Renal pelvis (tissue), 4 donors: ENCODE measurements around the gene TCIRG1. TPM values are rescaled to one million over a fixed set of nuclear protein-coding genes. Genes with fewer than 3 reads are reported as not detected.

Source experiments
- DNase-seq: peaks from one replicate; pipeline ENCODE4 v3.0.0-alpha.2; 2013
- polyA plus RNA-seq, 3 donors: library from polyadenylated mRNA; unstranded; fragments of 120-200 nt; gene quantifications; one replicate each; pipeline ENCODE4 v1.2.1, GENCODE V29; 2013; ENCODE audit not compliant: insufficient read length in 3 of 3

Gene TCIRG1
- polyA plus RNA-seq, 3 donors = 23.7 to 33.8 (median 26.6) TPM

DNA sequence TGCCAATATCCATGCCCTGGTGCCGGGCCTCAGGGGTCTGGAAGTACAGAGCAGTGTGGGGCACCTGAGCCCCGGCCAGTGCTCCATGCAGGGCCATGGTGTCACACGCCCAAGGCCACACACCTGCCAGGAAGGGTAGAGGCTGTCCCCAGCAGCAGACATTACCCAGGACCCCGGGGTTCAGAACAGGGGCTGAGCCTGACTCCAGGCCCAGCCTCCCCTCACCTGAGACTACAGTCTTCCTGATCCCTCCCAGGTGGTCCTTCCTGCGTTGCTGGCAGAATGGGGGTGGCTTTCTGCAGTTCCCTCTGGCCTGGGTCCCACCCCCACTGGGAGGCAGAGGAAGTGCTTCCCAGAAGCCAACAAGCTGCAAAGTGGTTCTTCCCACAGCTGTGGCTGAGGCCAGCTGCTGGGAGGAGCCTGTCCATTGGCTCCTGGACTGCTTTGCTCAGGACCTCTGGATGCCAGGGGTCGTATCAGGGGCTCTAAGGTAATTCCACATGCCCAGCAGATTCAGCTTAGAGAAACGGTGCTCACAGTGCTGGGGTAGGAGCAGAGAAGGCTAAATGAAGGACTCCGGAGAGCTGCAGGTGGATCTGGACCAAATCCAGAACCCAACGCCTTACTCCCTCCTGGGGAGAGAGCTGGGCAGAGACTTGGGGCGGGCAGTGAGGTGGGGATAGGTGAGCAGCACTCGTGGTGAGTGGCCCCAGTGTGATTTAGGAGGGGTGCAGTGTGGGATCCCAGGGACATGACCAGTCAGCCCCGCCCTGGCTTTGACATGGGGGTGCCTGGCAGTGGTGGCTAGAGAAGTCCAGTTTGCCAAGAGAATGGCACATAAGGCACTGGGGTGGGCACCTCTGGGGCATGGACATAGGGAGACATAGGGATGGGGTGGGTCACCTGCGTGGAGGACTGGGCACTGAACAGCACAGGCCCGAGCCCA lies 12.6 kb downstream of the TCIRG1 start:
- DNase-seq = no peak

DNA sequence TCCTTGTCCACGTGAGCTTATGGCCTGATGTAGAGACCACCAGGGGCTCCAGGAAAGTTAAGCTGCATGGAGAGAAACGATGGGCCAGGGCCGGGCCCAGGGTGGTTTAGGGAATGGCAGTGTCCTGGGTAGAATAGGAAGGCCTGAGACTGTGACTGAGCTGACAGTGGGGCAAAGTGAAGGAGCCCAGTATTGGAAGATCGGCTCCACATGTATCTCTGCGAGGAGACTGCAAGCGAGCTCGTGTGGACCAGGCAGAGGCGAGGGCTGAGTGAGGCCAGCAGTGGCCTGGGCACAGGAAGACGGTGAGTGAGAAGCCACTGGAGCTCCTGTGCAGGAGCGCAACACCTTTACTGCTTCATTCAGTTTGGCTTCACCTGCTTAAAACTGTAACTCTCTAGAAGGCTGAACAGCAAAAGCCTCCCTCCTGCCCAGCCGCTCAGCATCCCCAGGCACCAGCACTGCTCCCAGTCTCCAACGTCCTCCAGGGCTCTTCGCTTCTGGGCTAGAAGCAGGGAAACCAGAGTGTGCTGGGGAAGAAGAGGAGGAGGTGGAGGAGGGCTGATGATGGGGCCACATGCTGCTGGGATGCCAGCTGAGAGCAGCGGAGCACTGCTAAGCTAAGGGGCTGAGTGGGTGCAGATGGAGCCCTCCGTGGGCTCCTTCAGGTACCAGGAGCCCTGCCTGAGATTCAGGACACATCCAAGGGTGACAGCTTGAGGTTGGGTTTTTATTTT lies 13.5 kb downstream of the TCIRG1 start:
- DNase-seq = no peak

DNA sequence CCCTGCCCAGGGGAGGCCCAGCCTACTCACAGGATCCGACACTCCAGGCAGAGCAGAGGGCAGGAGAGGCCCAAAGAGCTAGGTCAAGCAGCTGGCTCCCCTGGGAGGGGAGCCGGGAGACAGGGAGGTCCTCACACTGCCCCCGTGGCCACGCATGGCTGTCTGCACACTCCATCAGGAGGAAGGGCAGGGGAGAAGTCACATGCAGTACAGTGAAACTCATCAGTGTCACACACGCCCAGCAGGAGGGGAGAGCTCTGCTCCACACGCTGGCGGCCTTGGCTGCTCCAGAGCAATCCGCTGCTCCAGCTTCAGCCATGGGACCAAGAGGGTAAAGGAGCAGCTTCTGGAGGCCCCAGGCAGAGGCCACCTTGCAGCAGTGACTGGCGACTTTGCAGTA lies 14.3 kb downstream of the TCIRG1 start:
- DNase-seq = no peak

DNA sequence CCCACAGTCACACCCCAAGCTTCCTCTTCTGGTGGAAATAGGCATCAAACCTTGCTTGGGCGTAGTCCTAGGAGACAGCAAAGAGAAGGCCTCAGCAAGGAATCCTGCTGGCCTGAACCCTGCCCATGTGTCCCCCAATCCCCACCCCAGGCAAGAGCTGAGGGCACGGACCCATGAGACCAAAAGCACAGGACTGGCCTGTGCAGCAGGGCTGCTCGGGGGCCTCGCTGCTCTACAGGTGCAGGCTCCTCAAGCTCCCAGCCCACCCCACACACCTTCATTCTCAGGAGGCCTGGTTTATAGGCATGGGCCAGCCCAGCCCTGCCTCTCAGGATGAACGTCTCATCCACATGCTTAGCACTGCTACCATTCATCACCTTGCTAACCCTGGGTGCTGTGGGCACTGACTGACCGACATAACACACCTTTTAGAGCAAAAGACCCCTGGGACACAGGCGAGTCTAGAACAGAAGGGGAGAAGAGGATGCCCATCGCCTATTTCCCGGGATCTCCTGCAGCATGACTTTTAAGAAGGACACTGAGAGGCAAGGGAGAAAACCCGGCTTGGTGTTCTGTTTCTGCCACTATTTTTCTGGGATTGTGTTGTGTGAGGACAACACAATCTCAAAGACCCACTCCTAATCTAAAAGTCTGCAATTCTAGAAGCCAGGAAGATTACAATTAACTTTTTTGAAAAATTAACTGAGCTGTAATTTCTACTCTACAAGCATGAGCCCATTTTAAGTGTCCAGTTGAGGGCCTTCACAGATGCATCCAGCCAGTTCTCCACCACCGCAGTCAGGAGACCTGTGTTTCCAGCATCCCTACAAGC lies 15.4 kb downstream of the TCIRG1 start:
- DNase-seq = no peak

DNA sequence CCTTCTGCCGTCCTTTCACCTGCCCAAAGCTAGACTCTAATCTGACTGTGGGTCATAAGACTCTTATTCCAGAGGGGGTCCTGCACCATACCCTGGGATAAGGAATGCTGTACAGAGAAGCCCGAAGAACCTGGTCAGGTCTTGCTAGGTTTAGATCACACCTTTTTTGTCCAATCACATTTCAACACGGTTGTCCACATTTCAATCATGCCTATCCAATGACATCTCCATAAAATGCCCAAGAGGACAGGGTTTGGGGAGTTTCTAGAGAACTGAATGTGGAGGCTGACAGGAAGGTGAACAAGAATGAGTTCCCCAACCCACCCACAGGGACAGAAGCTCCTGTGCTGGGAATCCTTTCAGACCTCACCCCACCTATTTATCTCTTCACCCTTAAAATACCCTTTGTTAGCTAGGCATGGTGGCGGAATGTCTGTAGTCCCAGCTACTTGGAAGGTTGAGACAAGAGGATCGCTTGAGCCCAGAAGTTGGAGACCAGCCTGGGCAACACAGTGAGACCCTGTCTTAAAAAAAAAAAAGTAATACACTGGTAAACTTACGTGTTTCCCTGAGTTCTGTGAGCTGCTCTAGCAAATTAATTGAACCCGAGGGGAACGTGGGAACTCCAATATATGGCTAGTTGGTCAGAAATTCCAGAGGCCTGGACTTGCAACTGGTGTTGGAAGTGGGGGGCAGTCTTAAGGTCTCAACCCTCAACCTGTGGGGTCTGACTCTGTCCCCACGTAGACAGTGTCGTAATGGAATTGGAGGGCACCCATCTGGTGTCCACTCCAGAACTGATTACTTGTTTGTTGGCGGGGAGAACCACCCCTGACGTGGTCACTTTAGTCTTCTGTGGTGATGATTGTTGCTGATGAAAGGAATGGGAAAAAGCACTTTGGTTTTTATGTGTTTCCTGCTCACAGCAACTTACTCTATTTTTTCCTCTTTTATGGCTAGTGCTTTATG lies 17.8 kb downstream of the TCIRG1 start:
- no peak for DNase-seq

DNA sequence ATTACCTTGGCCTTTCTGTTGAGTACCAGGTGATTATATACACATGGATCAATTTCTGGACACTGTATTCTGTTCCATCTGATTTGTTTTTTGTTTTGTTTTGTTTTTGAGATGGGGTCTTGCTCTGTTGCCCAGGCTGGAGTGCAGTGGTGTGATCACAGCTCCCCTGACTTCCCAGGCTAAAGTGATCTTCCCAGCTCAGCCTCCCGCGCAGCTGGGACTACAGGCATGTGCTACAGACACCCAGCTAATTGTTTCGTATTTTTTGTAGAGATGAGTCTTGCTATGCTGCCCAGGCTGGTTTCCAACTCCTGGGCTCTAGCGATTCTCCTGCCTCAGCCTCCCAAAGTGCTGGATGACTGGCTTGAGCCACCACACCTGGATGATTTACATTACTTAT lies 19.0 kb downstream of the TCIRG1 start:
- no peak for DNase-seq

DNA sequence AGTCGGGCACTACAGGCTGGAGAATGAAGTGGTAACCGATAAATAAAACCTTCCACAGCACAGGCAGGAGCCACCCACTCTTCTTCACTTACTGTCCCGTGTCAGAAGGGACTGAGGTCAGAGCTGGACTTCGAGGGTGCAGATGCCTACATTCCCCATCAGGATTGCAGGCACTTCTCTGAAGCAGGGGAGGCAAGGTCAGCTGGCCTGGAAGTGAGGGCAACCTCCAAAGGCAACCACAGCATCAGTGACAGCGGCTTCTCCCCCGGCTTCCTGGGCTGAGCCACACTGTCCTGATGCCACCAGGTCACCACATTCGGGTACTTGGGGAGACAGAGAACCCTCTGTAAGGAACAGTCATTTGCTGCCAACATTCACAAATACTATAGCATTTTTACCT lies 22.7 kb downstream of the TCIRG1 start:
- no peak for DNase-seq

DNA sequence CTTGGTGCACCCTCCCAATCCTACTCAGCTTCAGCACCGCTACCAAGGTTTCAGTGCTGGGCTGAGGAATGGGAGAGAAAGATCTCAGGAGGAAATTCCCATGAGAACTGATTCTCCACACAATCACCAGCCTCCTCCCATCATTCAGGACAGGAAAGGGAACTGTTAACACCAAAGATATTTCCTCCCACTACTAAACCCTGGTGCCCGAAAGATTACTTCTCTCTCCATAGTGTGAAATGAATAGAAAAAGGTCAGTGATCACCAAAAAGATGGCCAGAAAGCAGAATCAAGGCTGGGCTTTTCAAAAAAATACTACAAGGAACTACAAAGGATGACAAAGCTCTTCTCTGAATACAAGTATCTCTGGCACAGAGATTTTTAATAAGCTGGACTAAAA lies 26.1 kb downstream of the TCIRG1 start:
- no peak for DNase-seq

DNA sequence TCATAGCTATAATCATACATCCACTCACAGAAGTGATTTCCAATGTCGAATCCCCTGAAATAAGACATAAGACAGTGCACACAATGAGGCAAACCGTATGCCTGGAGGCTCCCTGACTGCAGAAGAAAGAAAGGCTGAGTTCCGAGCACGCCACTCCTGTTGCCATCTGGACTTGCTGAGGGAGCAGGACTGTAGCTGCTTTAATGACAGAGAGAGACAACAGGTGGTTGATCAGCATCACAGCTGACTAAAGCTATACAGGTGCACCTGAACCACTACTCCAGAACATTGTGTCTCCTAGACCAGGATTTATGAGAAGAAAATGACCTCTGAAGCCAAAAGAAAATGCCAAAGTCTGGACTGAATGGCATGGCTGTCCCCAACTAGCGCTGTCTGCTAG lies 27.0 kb downstream of the TCIRG1 start:
- no peak for DNase-seq

DNA sequence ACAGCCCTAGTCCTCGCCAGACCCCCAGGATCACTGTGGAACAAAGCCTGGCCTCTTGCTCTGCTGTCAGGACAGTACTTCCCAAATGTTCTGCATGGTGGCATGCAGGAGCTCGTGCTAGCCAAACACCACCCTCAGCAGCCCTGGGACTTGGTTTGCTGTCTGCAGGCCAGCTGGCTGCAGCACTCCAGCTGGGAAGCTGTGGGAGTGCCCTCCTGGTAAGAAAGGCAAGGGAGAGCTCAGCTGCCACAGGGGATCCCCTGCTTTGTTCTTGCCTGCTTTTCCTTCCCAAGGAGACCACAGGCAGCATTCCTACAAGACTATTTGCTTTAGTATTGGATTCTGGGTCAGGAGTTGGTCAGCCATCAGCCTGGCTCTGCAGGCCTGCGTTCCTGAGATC lies 27.9 kb downstream of the TCIRG1 start:
- no peak for DNase-seq

DNA sequence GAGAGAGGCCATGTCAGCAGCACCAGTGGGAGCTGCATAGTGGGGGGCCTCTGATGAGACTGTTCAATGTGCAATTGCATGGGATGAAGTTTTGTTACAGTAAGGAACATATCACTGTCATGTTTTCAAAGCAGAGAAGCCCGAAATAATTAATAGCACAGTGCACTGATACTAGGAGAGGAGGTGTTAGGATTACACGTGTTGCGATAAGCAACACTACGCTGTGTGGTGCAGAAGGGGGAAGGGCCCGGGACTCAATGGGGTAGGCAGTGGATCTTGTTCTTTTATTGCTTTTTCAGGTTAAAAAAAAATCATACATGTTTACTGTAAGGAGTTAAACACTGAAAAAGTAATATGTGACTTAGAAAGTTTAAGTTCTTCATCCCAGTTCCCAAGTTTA lies 29.2 kb downstream of the TCIRG1 start:
- DNase-seq = no peak

DNA sequence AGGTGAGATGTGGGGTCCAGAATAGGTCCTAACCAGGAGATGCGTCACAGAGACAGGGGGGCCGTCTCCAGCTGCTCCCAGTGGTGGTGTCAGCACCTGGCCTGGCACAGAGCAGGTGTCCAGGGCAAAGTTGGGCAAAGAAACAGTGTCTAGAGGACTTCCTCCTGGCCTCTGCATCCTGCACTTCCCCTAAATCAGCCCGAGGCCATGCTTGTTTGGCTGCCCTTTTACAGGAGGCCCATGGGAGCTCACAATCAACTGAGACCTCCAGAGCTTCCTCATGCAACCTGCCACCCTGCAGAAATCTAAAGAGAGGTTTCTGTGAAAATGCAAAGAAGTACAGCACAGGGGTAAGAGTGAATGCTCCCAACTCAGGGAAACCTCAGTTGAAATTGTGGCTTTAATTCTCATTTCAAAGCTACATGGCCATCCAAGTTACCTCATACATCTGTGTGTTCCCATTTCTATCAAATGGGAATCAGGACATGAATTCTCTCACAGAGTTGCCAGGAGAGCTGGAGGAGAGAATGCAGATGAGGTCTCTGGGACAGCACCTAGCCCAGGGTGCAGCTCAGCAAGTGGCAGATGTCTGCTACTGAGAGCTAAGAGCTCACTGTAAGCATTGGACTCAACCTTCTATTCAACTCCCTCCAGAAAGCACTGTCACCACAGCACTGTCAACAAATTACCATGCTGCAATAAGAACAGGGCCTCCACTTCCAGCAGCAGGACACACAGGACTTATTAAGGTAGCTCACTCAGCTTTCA lies 32.6 kb downstream of the TCIRG1 start:
- no peak for DNase-seq

DNA sequence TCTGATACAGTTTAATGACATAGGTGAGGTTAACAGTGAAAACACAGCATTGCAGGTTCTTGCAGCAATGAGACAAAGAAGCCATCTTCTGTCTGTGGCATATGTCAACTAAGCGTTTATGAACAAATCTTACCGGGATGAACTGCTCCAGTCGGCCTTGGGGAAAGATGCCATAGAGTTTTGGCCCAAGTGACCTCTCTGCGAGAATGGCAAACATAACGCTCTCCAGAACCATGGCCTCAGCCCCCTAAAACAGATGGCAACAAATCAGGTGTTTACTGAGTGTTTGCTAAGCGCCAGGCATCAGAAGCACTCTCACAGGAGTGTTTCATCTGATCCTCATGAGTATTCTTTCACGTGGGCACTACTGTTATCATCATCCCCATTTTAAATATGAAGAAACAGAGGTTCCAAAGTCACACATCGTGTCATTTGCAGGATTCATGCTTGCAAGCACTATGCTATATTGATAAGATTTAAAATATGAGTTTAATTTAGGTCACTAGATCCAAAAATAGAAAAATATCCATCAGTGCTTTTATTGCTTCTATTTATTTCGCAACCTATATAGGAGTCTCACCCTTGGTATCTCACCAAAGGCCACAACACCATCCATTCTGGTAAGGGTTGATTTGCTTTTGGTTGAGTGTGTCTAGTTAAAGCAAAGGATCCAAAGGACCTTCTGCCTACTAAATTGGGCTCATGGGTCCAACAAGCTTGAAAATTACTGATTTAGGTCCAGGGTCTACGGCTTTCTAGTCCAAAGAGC lies 35.9 kb downstream of the TCIRG1 start:
- DNase-seq = no peak

DNA sequence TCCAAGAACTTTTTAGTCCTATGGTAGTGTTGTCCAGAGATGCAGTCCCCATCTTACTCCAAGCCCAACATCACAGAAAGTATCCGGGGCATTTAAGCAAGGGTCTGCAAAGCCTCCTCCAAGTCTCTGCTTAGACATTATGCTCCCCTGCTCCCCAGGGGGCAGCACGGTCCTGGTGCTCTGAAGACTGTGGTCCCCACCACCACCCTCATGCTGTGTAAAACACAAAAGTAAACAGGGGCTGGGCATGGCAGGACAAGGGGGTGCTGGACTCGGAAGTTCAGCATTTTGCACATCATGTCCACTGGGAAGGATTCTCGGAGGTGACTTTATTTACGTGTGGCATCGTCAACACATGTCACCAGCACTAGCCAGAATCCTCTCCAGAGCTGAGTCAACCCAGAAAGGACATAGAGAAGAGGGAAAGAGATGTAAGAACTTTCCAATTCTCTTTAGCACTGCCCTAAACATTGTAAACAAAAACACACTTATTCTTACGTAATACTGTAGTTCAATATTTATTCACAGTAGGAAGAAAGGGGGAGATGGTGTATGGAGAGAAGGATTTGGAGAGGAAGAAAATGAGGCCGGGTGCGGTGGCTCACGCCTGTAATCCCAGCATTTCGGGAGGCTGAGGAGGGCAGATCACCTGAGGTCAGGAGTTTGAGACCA lies 37.7 kb downstream of the TCIRG1 start:
- no peak for DNase-seq

DNA sequence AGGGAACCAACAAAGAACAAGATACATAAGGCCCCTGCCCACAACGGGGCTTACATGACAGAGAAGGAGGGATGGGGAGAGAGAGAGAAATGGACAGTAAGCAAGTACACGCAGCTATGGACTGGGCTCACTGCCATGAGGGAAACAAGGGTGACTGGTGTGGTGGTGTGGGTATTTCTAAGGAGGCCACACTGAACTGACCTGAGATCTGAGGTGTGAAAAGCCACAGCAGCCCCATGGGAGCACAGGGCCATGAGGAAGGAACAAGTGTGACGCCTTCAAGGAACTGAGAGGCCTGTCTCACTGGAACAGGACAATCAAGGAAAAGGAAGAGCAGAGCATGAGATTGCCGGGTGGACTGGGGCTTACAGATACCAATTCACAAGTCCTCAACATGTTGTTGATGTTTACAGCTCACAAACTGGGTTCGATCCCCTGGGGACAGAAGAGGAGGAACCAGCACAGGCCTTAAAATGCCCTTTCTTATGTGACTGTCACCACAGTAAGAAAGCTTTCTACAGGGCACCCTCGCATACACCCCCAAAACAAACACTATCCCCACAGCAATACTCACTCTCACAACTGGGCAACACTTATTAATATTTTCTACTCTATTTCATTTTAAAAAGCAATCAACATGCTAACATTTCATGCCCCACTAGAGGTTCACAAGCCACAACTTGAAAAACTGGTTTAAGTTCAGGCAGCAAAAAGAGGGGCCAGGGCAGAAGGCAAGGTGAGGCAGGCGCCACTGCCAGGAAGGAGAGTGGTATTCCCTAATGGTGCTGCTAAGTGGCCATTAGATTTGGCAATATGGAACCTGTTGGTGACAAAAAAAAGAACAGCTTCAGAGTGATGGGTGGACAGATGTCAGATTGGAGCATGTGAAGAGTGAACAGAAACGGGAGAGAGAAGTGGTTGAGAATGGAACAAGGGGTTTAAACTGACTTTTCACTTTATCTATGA lies 39.1 kb downstream of the TCIRG1 start:
- no peak for DNase-seq

DNA sequence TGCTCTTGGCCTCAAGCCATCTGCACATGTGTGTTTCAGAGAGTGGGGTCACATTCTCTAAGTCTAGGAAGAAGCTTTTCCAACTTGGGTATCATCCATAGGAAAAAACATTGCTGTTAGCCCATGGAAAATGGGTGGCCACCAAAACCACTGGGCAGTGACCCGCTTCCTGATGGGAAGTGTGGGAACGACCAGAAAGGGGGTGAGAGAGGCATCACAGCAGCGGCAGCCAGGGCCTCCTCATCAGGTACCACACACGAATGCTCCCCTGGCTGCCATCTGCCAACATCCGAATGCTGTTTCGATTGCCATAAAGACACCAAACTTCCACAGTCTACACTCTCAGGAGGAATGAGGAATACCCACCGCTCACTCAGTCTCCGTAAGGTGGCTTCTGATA lies 42.0 kb downstream of the TCIRG1 start:
- DNase-seq = no peak

DNA sequence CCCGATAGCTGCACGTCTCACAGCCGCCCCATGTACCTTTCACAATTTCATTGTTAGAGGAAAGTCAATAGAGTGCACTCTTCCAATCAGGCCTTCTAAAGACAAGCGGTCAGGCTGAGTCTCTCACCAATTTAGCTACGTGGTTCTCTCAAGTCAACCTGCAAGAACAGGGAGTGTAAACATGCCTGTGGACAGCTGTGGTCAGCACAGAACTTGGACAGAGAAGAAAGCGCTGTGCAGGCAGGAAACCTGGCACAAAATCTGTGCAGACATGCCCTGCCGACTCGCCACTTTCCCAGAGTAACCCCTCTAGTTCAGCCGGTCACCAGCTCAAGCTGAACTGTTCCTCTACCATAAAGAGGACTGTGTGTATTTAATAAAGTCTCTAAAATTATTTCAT lies 42.9 kb downstream of the TCIRG1 start:
- no peak for DNase-seq

DNA sequence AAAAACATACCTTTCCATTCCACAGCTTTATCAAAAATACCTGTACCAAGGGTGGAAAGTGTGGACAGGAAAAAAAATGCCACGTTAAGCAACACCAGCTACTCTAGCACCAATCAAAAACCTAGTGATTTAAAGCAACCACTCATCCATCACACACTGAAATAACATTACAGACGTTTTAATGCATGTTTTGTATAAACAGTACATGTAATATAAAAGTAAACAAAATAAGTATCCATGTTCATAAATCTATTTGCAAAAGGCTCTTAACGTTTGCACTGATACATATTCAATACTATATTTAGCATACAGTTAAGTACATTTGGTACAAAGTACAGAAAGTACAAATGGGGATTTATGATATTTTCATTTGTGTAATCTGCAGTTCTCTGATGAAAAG lies 43.7 kb downstream of the TCIRG1 start:
- DNase-seq = no peak
